ENCODE data around the gene IFT80. TPM values are rescaled to one million over a fixed set of nuclear protein-coding genes. Genes with fewer than 3 reads are reported as not detected.
A peak's percentile ranks its signal among the peaks of the same experiment; 100 is the strongest.

Gene IFT80
- total RNA-seq, 1 donor from 2014 or later = 90.0 TPM

GRCh38 chr3:160232014-160232413, 167.0 kb downstream of the IFT80 start:
- H4K20me1 ChIP-seq (ENCODE audit: low read depth) = peaks cover under 1% of the 10 kb centered on the region
- H3K27ac ChIP-seq = no peak overlapping the region
- Mint-ChIP-seq H3K27me3 (ENCODE audit: insufficient read depth, low read depth) (peaks cover 4% of the 10 kb centered on the region), H3K27ac (no peak overlapping the region), H3K36me3 (no peaks in the 10 kb centered on the region), H3K9me3 (no peaks in the 10 kb centered on the region), H3K4me3 (no peak overlapping the region), H3K4me1 (peaks cover 4% of the 10 kb centered on the region)
- no peak overlapping the region for H2AFZ ChIP-seq (replicated peaks)
- no peak for TF ChIP-seq EZH2phosphoT487 (IDR thresholded peaks at IDR 0.05)
- TF ChIP-seq CTCF (IDR thresholded peaks at IDR 0.05) = no peak
- TF ChIP-seq EZH2 (IDR thresholded peaks at IDR 0.05) = no peak
- H3K9me3 ChIP-seq (ENCODE audit: low read depth) = no peaks in the 10 kb centered on the region
- H3F3A ChIP-seq (ENCODE audit: low read depth) = no peaks in the 10 kb centered on the region
- H3K4me2 ChIP-seq = no peak overlapping the region
- no peaks in the 10 kb centered on the region for H3K79me2 ChIP-seq (ENCODE audit: low read depth)
- H3K36me3 ChIP-seq = no peaks in the 10 kb centered on the region
- H3K9ac ChIP-seq = no peak overlapping the region
- peaks cover 42% of the 10 kb centered on the region for H3K27me3 ChIP-seq
- H3K4me3 ChIP-seq = no peak overlapping the region
- peaks cover under 1% of the 10 kb centered on the region for H3K4me1 ChIP-seq
- no peak for DNase-seq (ENCODE audit: low spot score)

DNA sequence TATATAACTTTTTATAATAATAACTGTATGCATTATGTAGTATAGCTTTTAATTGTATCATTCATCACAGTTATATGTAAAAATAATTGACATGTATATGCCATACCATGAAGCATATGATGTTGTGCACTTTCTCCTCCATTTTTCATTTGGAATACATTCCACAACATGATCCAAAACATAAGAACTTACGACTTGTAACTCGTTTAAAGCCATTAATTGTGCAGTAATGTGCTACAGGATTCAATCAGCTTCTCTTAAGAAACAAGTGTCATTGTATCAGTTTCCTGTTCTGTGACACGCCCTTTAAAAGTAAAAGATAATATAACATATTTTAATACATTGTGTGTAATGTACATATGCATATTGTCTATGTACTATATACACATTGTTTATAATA, 171.6 kb downstream of the IFT80 start:
- Histone ChIP-seq H3K9ac (no peak overlapping the region), H3K79me2 (ENCODE audit: low read depth) (no peaks in the 10 kb centered on the region), H3K4me3 (no peak overlapping the region), H2AFZ (replicated peaks) (no peak overlapping the region), H3K4me2 (no peak overlapping the region), H3K27me3 (peaks cover 88% of the 10 kb centered on the region), H3K36me3 (no peaks in the 10 kb centered on the region), H3K27ac (no peak overlapping the region), H3K9me3 (ENCODE audit: low read depth) (no peaks in the 10 kb centered on the region), H4K20me1 (ENCODE audit: low read depth) (peaks cover 23% of the 10 kb centered on the region), H3F3A (ENCODE audit: low read depth) (peaks cover 23% of the 10 kb centered on the region), H3K4me1 (peaks cover 10% of the 10 kb centered on the region)
- no peak for TF ChIP-seq CTCF (IDR thresholded peaks at IDR 0.05)
- no peak for TF ChIP-seq EZH2phosphoT487 (IDR thresholded peaks at IDR 0.05)
- no peak for TF ChIP-seq EZH2 (IDR thresholded peaks at IDR 0.05)
- Mint-ChIP-seq H3K4me3 (no peak overlapping the region), H3K27ac (no peak overlapping the region), H3K27me3 (ENCODE audit: insufficient read depth, low read depth) (peaks cover 25% of the 10 kb centered on the region), H3K36me3 (no peaks in the 10 kb centered on the region), H3K9me3 (no peaks in the 10 kb centered on the region), H3K4me1 (peaks cover 14% of the 10 kb centered on the region)
- no peak for DNase-seq (ENCODE audit: low spot score)

DNA sequence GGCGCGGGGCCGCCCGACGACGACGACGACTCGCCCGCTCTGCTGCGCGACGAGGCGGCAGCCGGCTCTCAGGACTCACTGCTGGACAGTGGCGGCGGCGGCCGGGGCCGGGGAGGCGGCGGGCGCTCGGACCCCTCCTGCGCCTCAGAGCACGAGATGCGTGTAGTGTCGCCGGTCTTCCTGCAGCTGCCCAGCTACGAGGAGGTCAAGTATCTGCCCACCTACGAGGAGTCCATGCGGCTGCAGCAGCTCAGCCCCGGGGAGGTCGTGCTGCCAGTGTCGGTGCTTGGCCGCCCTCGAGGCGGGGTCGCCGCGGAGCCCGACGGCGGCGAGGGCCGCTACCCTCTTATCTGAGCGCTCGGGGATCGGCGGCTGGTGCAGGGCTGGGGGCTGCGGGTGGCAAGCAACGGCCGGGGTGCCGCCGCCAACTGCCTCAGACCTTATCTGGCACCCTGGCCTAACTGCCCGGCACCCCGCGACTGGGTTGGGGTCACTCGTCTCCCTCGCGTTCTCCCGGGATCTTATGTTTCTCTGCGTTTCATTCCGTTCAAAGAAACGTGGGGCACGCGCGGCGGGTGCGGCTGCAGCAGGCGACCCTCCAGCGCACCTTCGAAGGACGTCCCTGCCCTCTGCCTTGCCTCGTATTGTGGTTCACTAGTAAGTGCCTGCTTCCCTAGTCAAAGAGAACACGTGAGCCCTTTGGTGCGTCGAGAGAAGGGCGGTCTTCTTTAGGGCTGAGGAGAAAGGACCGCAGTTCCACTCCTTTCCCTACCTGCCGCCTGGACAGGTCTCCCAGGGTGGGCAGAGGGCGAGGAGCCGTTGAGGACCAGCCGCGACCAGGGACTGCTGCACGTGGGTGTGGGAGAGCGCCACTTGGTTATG, 172.8 kb downstream of the IFT80 start:
- Histone ChIP-seq H3K4me3 (peak overlapping the region; percentile 54), H3K4me2 (peak overlapping the region; percentile 89), H2AFZ (replicated peaks) (peak overlapping the region; percentile 74), H4K20me1 (ENCODE audit: low read depth) (peaks cover 23% of the 10 kb centered on the region), H3K36me3 (no peaks in the 10 kb centered on the region), H3K27ac (no peak overlapping the region), H3K79me2 (ENCODE audit: low read depth) (no peaks in the 10 kb centered on the region), H3F3A (ENCODE audit: low read depth) (peaks cover 23% of the 10 kb centered on the region), H3K27me3 (peaks cover 93% of the 10 kb centered on the region), H3K9ac (no peak overlapping the region), H3K9me3 (ENCODE audit: low read depth) (no peaks in the 10 kb centered on the region), H3K4me1 (peaks cover 10% of the 10 kb centered on the region)
- Mint-ChIP-seq H3K27ac (no peak overlapping the region), H3K27me3 (ENCODE audit: insufficient read depth, low read depth) (peaks cover 25% of the 10 kb centered on the region), H3K9me3 (no peaks in the 10 kb centered on the region), H3K36me3 (no peaks in the 10 kb centered on the region), H3K4me3 (peak overlapping the region; percentile 90), H3K4me1 (peaks cover 14% of the 10 kb centered on the region)
- TF ChIP-seq EZH2phosphoT487 (IDR thresholded peaks at IDR 0.05) = peak; percentile 86
- peak; percentile 88 for TF ChIP-seq EZH2 (IDR thresholded peaks at IDR 0.05)
- TF ChIP-seq CTCF (IDR thresholded peaks at IDR 0.05) = no peak
- DNase-seq (ENCODE audit: low spot score) = peak; percentile 74

Measured in neural progenitor cell (in vitro differentiated cells).